ENCODE measurements around the gene CCL17.

Gene CCL17

GRCh38 chr16:57464523-57464922 is 60.0 kb downstream of the CCL17 start:
- no peak for DNase-seq (ENCODE audit: low read depth in 2 of 2)
- H3K4me3 ChIP-seq (replicated peaks in 1 of 2; ENCODE audit: low read depth in 2 of 2, low read length in 2 of 2) = no peak overlapping the region
- TF ChIP-seq CTCF (IDR thresholded peaks at IDR 0.05; ENCODE audit: low read depth, low read length) = no peak

Data from cardiac fibroblast (primary cell).